Liver (tissue), 9 donors: ENCODE measurements around the gene TRUB1. TPM values are rescaled to one million over a fixed set of nuclear protein-coding genes. Genes with fewer than 3 reads are reported as not detected.

ENCODE experiments used
- DNase-seq: peaks from one replicate; pipeline ENCODE4 v3.0.0-alpha.2; 2017; ENCODE audit warnings: low spot score
- H3K27ac ChIP-seq, 2 donors: one replicate each; pipeline ENCODE4 v1.7.0; 2013; ENCODE audit warnings: inconsistent platforms in 2 of 2, low read length in 2 of 2, control low read depth in 1 of 2, low read depth in 1 of 2, mild to moderate bottlenecking in 1 of 2
- H3K27me3 ChIP-seq, 4 donors: one replicate each; pipeline versions ENCODE4 v1.6.1 to v1.7.0; 2013; ENCODE audit warnings: low read length in 3 of 4, inconsistent platforms in 1 of 4, mild to moderate bottlenecking in 1 of 4, moderate library complexity in 1 of 4; ENCODE audit not compliant: control insufficient read depth in 4 of 4, insufficient read depth in 4 of 4
- H3K36me3 ChIP-seq, 4 donors: one replicate each; pipeline versions ENCODE4 v1.6.1 to v1.7.0; 2013; ENCODE audit warnings: low read length in 3 of 4, mild to moderate bottlenecking in 3 of 4, low read depth in 1 of 4, moderate library complexity in 1 of 4; ENCODE audit not compliant: control insufficient read depth in 4 of 4, insufficient read depth in 3 of 4
- H3K4me1 ChIP-seq, 4 donors: one replicate each; pipeline versions ENCODE4 v1.6.1 to v1.7.0; 2013; ENCODE audit warnings: low read length in 3 of 4, mild to moderate bottlenecking in 3 of 4, moderate library complexity in 1 of 4; ENCODE audit not compliant: control insufficient read depth in 4 of 4, insufficient read depth in 4 of 4
- H3K4me3 ChIP-seq, 3 donors: one replicate each; pipeline versions ENCODE4 v1.6.1 to v1.7.0; 2013; ENCODE audit warnings: low read length in 3 of 3, control low read depth in 1 of 3, low read depth in 1 of 3, mild to moderate bottlenecking in 1 of 3
- H3K9ac ChIP-seq, 2 donors: one replicate each; pipeline ENCODE4 v1.7.0; 2013; ENCODE audit warnings: low read length in 2 of 2, mild to moderate bottlenecking in 2 of 2, moderate library complexity in 2 of 2, control low read depth in 1 of 2, low read depth in 1 of 2
- H3K9me3 ChIP-seq, 4 donors: one replicate each; pipeline versions ENCODE4 v1.6.1 to v1.7.0; 2013; ENCODE audit warnings: low read length in 3 of 4; ENCODE audit not compliant: control insufficient read depth in 4 of 4
- EGR1 ChIP-seq, 2 donors: IDR thresholded peaks; 2 replicates each; pipeline ENCODE4 v1.6.1; 2016 to 2018; ENCODE audit warnings: antibody characterized with exemption in 2 of 2, low read depth in 2 of 2
- FOXA1 ChIP-seq: IDR thresholded peaks from 2 replicates; pipeline ENCODE4 v1.6.1; 2016; ENCODE audit warnings: antibody characterized with exemption
- FOXA2 ChIP-seq: IDR thresholded peaks from 2 replicates; pipeline ENCODE4 v1.6.1; 2016; ENCODE audit warnings: antibody characterized with exemption
- GABPA ChIP-seq, 2 donors: IDR thresholded peaks in 1 of 2; conservative IDR thresholded peaks in 1 of 2; 2 replicates each; pipeline ENCODE4 v1.6.1; 2016; ENCODE audit warnings: antibody characterized with exemption in 2 of 2, mild to moderate bottlenecking in 1 of 2, moderate library complexity in 1 of 2
- HNF4A ChIP-seq, 2 donors: conservative IDR thresholded peaks; 2 replicates each; pipeline ENCODE4 v1.6.1; 2016; ENCODE audit warnings: antibody characterized with exemption in 2 of 2, mild to moderate bottlenecking in 2 of 2
- HNF4G ChIP-seq: IDR thresholded peaks from 2 replicates; pipeline ENCODE4 v1.6.1; 2016; ENCODE audit warnings: antibody characterized with exemption
- JUND ChIP-seq, 2 donors: IDR thresholded peaks; 2 replicates each; pipeline ENCODE4 v1.6.1; 2016; ENCODE audit warnings: antibody characterized with exemption in 2 of 2
- MAX ChIP-seq: IDR thresholded peaks from 2 replicates; pipeline ENCODE4 v1.6.1; 2016; ENCODE audit warnings: antibody characterized with exemption
- NR2F2 ChIP-seq: IDR thresholded peaks from 2 replicates; pipeline ENCODE4 v1.6.1; 2016; ENCODE audit warnings: antibody characterized with exemption
- RAD21 ChIP-seq, 2 donors: IDR thresholded peaks; 2 replicates each; pipeline ENCODE4 v1.6.1; 2016; ENCODE audit warnings: antibody characterized with exemption in 2 of 2, mild to moderate bottlenecking in 2 of 2
- REST ChIP-seq: IDR thresholded peaks from 2 replicates; pipeline ENCODE4 v1.6.1; 2016; ENCODE audit warnings: antibody characterized with exemption, mild to moderate bottlenecking
- RXRA ChIP-seq, 2 donors: IDR thresholded peaks; 2 replicates each; pipeline ENCODE4 v1.6.1; 2017 to 2018; ENCODE audit warnings: antibody characterized with exemption in 2 of 2, mild to moderate bottlenecking in 1 of 2
- SP1 ChIP-seq: IDR thresholded peaks from 2 replicates; pipeline ENCODE4 v1.6.1; 2018; ENCODE audit warnings: antibody characterized with exemption, mild to moderate bottlenecking
- TAF1 ChIP-seq: conservative IDR thresholded peaks from 2 replicates; pipeline ENCODE4 v1.6.1; 2016; ENCODE audit warnings: antibody characterized with exemption, mild to moderate bottlenecking
- YY1 ChIP-seq: IDR thresholded peaks from 2 replicates; pipeline ENCODE4 v1.6.1; 2016; ENCODE audit warnings: antibody characterized with exemption, mild to moderate bottlenecking
- ZBTB33 ChIP-seq: IDR thresholded peaks from 2 replicates; pipeline ENCODE4 v1.6.1; 2016; ENCODE audit warnings: antibody characterized with exemption
- WGBS: extraction: QIAGEN DNeasy Blood & Tissue Kit; methylation state at CpG from one replicate; pipeline ENCODE4 v1.1.7; 2013; 5-methylcytosine and 5-hydroxymethylcytosine counted together
- polyA plus RNA-seq, 2 donors: library from polyadenylated mRNA; stranded (reverse) in 1 of 2; unstranded in 1 of 2; fragments of 200-250 nt in 1 of 2; fragments of >200 nt in 1 of 2; fragmentation: Nextera tagmentation in 1 of 2; extraction: Ambion mirVana in 1 of 2; gene quantifications; one replicate each; pipeline versions ENCODE4 v1.2.1 to v1.2.3, GENCODE V29; 2013 to 2015
- total RNA-seq, 2 donors: library from RNA; depleted of rRNA; stranded (reverse); fragments of >200 nt; gene quantifications; one replicate each; pipeline ENCODE4 v1.2.3, GENCODE V29; 2014
- TF ChIP-seq, protein P1 (sequence below): fragments of 150-350 bp; IDR thresholded peaks from 2 replicates; pipeline ENCODE4 v1.5.1; 2017; ENCODE audit warnings: improper control_type of control experiment, low read depth, low read length; ENCODE audit not compliant: missing input control
- TF ChIP-seq, protein P2 (sequence below): IDR thresholded peaks from 2 replicates; pipeline ENCODE4 v1.6.1; 2016; ENCODE audit warnings: antibody characterized with exemption
- donor health status: healthy.
- donor health status: healthy.
- donor health status: healthy.
- donor health status: healthy.
- donor health status: healthy.

Gene TRUB1
- total and polyA plus RNA-seq, 4 donors: 6.1 to 14.1 (median 8.3) TPM

DNA sequence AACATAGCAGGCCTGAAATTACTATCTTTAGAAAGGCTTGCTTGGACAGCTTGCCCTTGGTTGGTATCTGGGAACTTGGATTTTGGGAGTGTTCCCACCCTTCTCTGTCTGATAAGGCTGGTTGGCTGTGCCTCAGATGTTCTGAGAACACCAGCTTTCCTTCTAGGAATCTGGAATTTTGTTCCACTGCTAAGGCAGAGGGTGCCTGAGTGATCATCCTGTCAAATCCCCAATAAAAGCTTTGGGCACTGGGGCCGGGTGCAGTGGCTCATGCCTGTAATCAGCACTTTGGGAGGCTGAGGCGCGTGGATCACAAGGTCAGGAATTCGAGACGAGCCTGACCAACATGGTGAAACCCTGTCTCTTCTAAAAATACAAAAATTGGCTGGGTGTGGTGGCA, 5.0 kb downstream of the TRUB1 start:
- H3K4me3 ChIP-seq: no peak overlapping the region
- WGBS: 96% methylated on average over 5 of the region's 5 CpGs
- peaks cover 11 to 21% (median 16%) of the 10 kb centered on the region in 4 donors for H3K36me3 ChIP-seq
- no peaks in the 10 kb centered on the region for H3K27me3 ChIP-seq
- H3K9ac ChIP-seq: no peak overlapping the region
- H3K9me3 ChIP-seq: no peaks in the 10 kb centered on the region
- DNase-seq: no peak
- no peak overlapping the region for H3K27ac ChIP-seq
- TF ChIP-seq RAD21 (IDR thresholded peaks at IDR 0.05) (no peak), TAF1 (no peak)
- peaks cover 6 to 18% (median 12%) of the 10 kb centered on the region in 4 donors for H3K4me1 ChIP-seq

DNA sequence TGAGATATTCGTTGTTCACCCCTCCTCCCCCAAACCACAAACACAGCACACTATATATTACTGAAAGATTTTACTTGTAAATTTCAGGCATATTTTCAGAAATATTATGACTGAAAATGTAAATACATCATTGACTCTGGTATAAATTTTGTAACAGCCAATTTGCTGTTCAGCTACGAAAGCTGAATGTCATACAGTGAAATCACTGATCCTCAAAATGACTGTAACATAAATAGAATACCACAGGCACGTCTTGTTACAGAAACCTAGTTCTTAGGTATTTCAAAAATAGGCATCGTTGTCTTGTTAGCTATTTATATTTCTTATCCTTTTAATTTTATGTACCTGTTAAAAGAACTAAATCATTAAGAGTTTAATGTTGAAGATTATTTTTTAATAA, 15.1 kb downstream of the TRUB1 start:
- no peak for TF ChIP-seq RXRA (IDR thresholded peaks at IDR 0.05)
- TF ChIP-seq EGR1 (IDR thresholded peaks at IDR 0.05; ENCODE audit: low read depth in 2 of 2): no peak
- TF ChIP-seq HNF4G: no peak
- TF ChIP-seq YY1: no peak
- TF ChIP-seq, protein P1, sequence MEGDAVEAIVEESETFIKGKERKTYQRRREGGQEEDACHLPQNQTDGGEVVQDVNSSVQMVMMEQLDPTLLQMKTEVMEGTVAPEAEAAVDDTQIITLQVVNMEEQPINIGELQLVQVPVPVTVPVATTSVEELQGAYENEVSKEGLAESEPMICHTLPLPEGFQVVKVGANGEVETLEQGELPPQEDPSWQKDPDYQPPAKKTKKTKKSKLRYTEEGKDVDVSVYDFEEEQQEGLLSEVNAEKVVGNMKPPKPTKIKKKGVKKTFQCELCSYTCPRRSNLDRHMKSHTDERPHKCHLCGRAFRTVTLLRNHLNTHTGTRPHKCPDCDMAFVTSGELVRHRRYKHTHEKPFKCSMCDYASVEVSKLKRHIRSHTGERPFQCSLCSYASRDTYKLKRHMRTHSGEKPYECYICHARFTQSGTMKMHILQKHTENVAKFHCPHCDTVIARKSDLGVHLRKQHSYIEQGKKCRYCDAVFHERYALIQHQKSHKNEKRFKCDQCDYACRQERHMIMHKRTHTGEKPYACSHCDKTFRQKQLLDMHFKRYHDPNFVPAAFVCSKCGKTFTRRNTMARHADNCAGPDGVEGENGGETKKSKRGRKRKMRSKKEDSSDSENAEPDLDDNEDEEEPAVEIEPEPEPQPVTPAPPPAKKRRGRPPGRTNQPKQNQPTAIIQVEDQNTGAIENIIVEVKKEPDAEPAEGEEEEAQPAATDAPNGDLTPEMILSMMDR: no peak
- TF ChIP-seq, protein P2, sequence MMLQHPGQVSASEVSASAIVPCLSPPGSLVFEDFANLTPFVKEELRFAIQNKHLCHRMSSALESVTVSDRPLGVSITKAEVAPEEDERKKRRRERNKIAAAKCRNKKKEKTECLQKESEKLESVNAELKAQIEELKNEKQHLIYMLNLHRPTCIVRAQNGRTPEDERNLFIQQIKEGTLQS: no peak
- no peak for TF ChIP-seq HNF4A (conservative IDR thresholded peaks at IDR 0.05)
- TF ChIP-seq GABPA (IDR thresholded peaks at IDR 0.05 in 1 of 2, conservative IDR thresholded peaks at IDR 0.05 in 1 of 2): no peak
- no peak for TF ChIP-seq TAF1
- TF ChIP-seq SP1: no peak
- TF ChIP-seq MAX: no peak
- TF ChIP-seq REST: no peak
- TF ChIP-seq FOXA2: no peak
- no peak for TF ChIP-seq NR2F2
- no peak for TF ChIP-seq ZBTB33
- no peak for TF ChIP-seq RAD21 (IDR thresholded peaks at IDR 0.05)
- TF ChIP-seq FOXA1: no peak
- TF ChIP-seq JUND (IDR thresholded peaks at IDR 0.05): no peak
- no peak for DNase-seq
- H3K9ac ChIP-seq: no peak overlapping the region
- H3K9me3 ChIP-seq: no peaks in the 10 kb centered on the region
- no peak overlapping the region for H3K27ac ChIP-seq
- 97% methylated on average over 4 of the region's 4 CpGs for WGBS
- no peaks in the 10 kb centered on the region for H3K4me1 ChIP-seq
- H3K27me3 ChIP-seq: no peaks in the 10 kb centered on the region
- no peak overlapping the region for H3K4me3 ChIP-seq
- H3K36me3 ChIP-seq: peaks cover 2 to 6% (median 5%) of the 10 kb centered on the region in 4 donors
